NCI-H146 treated with DMSO at 0.1 percent for 48 hours (cell line): ENCODE results near the gene SH3TC2.

Source experiments
- DNase-seq: peaks from one replicate; lab custom pipeline; 2025; ENCODE audit not compliant: unreplicated experiment; lab: John Stamatoyannopoulos, UW

SH3TC2 gene

GRCh38 chr5:149030838-149031397 lies 31.9 kb downstream of the SH3TC2 start:
- DNase-seq, result no peak

- DNase-seq, result no peak
These were observed 32.5 kb downstream of the SH3TC2 start for GRCh38 chr5:149030392-149030791.

DNA sequence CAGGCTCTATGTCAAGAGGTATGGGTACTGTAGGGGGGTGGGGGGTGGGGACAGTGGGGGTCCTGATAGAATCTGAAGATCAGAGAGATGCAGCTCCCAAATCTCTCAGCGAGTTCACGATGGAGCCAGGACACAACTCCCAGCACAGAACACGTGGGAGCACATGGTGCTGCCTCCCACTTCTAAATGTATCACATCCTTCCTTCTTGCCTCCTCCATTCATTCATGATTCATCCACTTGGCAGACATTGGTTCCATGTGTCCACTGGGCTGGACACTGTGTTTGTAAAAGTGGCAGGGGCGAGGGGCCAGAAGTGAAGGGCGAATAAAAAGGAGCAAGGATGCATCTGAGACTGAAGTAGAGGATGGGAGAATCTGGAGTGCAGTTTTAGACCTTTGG lies 33.9 kb downstream of the SH3TC2 start:
- DNase-seq, result no peak

DNA sequence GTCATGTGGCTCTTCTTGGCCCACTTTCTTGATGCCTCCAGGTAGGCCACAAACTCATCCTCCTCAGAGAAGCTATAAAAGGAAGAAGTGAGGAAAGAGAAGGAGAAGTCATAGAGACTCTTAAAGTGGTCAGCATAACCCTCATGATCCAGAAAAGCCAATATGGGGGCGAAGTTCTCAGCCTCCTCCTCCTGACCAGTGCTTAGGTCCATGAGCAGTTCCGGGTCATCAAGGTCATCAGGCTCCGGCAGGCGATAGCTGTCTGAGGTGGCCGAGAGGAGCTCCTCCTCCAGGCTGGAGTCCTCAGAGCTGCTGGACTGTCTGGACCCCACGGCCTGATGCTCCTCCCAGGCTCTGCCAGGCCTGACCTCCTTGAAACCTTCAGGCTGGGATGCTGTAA lies 34.7 kb downstream of the SH3TC2 start:
- no peak for DNase-seq

GRCh38 chr5:149027636-149028035 lies 35.2 kb downstream of the SH3TC2 start:
- no peak for DNase-seq

- DNase-seq, result no peak
These were observed 37.9 kb downstream of the SH3TC2 start for GRCh38 chr5:149024943-149025342.

GRCh38 chr5:149024477-149024876 lies 38.4 kb downstream of the SH3TC2 start:
- no peak for DNase-seq

DNA sequence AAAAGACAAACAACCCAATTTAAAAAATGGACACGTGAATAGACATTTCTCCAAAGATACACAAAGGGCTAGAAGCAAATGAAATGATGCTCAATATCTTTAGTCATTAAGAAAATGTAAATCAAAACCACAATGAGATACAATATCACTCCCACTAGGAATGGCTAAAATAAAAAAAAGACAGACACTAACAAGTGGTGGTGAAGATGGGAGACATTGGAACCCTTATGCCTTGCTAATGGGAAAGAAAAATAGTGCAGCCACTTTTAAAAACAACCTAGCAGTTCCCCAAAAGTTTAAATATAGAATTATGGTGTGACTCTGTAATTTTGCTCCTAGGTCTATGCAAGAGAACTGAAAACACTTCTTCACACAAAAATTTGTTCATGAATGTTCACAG lies 40.7 kb downstream of the SH3TC2 start:
- no peak for DNase-seq

DNA sequence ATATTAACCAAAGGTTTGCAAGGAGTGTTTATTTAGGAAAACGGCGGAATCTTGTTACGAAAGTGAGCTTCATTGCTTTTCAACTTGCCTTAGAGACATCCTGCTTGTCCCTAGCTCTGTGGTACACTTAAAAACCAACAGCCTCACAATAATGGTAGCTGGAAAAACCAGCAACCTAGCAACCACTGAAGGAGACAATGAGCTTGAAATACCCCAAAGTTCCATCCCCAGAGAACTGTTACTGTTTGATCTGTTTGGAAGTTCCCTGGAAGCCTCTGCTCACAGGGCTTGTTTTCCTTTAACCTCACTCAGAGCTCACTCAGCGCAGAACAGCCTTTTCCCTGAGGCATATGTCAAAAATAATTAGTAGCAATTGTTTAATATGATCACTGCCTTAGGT lies 43.2 kb downstream of the SH3TC2 start:
- no peak for DNase-seq

DNA sequence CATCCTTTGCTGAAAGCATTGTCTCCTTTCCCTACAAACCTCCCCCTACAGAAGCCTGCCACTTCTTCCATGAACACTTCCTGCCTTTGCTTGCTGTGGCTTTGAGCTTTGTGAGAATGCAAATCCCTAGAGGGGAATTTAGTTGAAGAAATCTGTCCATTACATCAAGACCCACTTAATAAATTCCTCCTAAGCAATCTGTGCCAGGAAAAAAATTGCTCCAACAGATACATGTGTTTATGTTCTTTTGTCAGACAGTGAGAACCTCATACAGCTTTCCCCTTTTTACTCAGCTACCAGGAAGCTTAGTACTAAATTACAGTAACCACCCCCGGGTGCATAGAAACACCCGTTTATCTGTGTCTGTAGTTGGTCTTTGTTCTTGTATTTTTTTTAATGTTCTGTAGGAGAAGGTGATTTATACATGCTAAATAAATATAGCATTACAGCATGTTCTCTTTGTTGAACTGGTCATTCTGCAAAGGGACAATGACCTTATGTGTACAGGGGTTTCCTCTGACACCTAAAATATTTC lies 43.9 kb downstream of the SH3TC2 start:
- no peak for DNase-seq

DNA sequence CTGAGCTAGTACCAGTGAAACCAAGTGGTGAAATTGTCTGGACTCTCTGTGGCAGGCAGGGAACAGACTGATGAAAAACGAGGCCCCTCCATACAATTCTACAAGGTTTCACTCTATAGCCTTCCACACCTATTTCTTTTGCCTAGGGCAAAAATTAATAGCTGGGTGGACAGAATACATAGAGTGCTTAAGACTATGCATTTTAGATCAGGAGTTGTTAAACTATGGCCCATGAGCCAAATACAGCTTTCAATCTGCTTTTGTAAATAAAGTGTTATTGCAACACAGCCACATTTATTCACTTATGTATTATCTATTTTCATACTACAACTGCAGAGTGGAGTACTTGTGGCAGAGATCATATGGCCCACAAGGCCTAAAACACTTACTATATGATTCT lies 45.2 kb downstream of the SH3TC2 start:
- no peak for DNase-seq

GRCh38 chr5:149015561-149015960 lies 47.3 kb downstream of the SH3TC2 start:
- DNase-seq, result no peak

DNA sequence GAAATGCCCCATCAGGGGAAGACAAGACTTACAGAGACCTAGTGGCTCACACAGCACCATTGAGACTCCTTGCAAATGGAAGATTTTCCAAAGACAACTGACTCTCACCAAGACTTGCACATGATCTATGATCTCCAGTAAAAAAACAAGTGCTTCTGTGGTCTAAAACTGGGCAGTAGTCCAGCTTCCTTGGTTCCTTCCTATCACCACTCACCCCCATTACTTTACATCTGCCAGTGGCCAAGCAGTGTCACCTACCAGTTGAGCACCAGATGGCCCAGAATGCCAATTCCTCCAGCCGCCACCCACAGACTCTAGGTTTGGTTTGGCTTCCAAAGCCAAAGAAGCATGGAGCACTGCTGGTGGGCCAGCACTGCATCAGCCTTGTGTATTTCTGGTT lies 47.7 kb downstream of the SH3TC2 start:
- DNase-seq, result no peak

DNA sequence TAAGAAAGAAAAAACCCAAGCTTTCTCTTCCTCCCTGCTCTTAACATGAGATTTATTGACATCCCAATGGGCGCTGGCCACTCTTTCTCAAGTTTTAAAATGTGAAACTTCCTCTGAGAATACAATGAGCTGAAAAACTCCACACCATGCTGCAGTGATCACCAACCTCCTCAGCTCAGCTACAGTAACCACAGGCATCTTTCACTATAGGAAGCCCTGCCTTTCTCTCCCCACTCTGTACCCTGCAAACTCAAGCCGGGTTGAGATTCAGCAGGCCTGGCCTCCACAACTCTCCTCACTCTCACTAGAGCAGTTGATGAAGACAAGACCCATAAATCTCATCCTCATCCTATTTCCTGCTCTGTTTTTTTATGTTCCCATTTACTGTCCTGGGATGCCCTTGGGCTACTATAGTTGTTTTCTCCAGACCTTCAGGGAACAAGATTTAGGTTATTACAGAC lies 48.3 kb downstream of the SH3TC2 start:
- no peak for DNase-seq

GRCh38 chr5:149013796-149014195 lies 49.1 kb downstream of the SH3TC2 start:
- no peak for DNase-seq

- no peak for DNase-seq
These were observed 50.5 kb downstream of the SH3TC2 start for GRCh38 chr5:149012350-149012749.

GRCh38 chr5:149011728-149012127 lies 51.1 kb downstream of the SH3TC2 start:
- no peak for DNase-seq

- no peak for DNase-seq
These were observed 51.8 kb downstream of the SH3TC2 start for GRCh38 chr5:149011084-149011483.

GRCh38 chr5:149007174-149007573 lies 55.7 kb downstream of the SH3TC2 start:
- DNase-seq, result no peak

GRCh38 chr5:149006426-149006825 lies 56.4 kb downstream of the SH3TC2 start:
- DNase-seq, result no peak

GRCh38 chr5:149005077-149005892 lies 57.6 kb downstream of the SH3TC2 start:
- DNase-seq, result no peak

DNA sequence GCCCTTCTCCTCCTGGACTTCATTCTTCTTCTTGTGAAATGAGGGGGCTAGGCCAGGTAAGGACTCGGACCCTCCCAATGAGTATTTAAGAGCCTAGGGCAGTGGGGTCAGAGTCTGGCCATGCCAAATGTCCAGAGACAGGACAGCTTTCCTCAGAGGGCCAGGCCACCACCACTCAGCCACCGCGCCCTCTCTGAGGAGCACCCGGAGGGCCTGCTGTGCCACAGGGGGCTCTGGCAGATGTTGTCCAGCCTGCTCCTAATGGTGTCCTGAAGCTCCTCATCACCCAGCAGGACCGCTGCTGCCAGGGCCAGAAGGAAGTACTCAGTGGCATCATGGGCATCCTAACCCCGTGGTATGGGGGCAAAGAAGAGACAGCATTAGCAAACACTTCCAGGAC lies 58.3 kb downstream of the SH3TC2 start:
- no peak for DNase-seq
